ENCODE data around the gene TMEM129.
A peak's percentile ranks its signal among the peaks of the same experiment; 100 is the strongest.

Gene TMEM129

GRCh38 chr4:1744552-1744951, 23.4 kb upstream of the TMEM129 start:
- DNase-seq (ENCODE audit: low spot score), result no peak

DNA sequence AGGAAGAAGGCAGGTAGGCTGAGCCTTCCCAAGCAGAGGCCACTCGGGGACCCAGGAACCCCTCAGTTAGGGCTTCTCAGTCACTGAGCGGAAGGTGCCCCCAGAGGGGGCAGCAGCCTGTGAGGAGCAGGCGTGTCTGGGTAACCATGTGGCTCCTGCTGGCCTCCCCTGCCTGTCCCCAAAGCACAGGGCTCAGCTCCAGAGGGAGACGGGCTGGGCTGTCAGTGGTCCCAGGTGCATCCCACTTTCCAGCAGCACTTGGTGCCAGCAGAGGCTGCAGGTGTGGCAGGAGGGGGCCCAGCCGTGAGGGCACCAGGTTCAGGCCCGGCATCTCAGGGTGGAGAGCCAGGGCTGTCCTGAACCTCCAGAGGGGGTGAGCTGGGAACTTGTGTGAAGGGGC, 22.9 kb upstream of the TMEM129 start:
- no peak for DNase-seq (ENCODE audit: low spot score)

DNA sequence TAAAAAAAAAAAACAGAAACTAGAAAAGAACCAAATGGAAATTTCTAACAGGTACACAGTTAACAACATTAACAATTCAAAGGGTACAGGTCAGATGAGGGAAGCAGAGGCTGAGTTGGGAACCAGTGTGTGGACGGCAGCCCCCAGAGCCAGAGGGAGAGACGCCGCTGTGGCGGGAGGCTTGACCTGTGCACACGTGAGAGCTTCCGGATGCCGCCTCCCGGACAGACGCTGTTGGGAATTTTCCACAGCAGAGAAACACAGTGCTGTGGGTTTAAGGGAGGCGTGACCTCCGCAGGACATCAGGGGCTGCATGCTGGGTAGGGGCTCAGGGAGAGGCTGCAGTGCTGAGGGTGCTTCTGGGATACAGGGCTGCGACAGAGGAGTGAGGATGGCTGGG, 22.4 kb upstream of the TMEM129 start:
- no peak for DNase-seq (ENCODE audit: low spot score)

DNA sequence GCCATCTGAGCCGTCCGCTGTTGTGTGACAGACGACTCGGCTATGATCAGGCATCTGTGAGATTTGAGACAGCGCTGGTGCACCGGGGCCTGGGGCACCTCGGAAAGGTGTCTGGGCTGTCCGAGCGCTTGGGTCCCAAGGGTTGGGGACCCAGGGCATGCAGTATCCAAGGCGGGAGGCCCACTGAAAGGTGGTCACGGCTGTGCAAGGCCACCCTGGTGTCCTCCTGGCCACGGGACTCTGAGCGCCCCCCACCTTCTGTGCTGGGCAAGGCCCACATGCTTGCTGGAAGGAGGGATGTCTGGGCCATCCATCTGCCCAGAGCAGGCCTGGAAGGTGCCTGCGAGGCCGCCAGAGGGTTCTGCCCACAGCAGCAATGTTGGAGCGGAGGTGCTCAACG, 20.1 kb upstream of the TMEM129 start:
- DNase-seq (ENCODE audit: low spot score), result no peak

DNA sequence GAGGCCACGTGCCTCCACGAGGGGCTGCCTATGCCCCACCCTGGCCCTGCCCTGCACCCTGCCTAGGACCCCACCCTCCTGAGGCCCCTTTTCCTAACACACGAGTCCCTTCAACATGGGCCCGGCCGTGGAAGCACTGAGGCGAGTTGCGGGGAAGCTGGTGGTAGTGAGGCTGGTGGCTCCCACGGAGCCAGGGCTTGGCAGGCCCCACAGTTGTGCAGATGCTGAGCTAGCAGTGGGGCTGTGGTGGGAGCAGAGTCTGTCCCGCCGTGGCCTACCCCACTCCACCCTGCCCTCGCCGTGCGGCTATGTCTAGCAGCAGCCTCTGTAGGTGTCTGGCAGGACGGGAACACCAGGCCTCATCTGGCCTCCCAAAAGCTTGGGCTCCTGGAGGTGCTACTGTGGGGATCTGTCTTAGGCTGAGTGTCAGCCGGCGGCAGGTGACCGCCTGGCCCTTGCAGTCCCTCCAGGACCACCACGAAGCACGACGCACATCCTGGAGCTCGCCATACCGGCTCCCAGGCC, 19.0 kb upstream of the TMEM129 start:
- DNase-seq (ENCODE audit: low spot score), result no peak

- DNase-seq (ENCODE audit: low spot score), result no peak
Observed at GRCh38 chr4:1739358-1739757, 18.2 kb upstream of the TMEM129 start.

DNA sequence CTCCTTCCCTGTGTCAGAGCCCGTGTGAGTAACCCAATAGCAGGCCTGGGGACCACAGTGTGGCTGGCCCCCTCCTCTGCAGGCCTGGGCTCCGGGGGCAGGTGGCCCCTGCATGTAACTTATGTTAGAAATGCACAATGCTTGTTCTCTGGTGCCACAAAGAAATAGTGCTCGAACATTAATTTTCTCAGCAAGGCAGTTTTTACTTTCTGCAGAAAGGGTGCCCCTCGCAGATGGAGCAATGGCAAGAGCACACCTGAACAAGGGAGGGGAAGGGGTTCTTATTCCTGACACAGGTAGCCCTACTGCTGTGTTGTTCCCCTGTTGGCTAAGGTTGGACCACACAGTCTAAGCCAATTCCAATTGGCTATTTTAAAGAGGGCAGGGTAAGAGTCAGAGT, 17.3 kb upstream of the TMEM129 start:
- DNase-seq (ENCODE audit: low spot score), result no peak

DNA sequence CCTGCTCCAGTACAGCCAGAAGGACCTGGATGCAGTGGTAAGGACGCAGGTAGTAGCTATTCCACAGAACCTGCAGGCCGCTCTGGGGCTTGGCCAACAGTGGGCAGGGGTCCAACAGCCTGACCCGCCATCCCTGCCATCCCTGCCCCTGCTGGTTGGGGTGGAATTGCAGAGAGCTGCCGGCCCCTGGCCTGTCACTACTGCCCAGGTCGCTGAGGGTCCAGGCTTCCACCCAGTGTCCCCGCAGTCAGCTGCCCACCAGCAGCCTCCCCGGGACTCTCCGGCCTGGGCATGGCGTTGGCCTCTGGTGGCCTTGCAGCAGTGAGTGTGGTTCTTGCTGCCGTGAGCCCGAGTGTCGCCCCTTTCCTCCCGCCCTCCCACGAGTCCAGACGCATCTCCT, 16.5 kb upstream of the TMEM129 start:
- DNase-seq (ENCODE audit: low spot score), result no peak

DNA sequence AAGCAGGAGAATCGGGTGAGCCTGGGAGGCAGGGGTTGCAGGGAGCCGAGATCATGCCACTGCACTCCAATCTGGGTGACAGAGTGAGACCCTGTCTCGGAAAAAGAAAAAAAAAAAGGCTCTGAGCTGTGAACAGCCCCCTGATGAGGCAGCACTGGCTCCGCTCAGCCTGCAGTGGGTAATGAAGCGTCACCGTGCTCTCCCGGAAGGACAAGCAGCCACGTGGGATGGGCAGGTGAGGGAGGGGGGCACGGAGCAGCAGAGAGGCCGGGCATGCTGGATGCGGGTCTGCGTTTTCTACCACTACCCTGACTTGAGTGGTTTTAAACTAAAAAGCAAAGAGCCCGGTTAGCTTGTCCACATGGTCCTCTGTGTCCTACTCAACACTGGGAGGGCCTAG, 15.7 kb upstream of the TMEM129 start:
- DNase-seq (ENCODE audit: low spot score), result no peak

GRCh38 chr4:1735215-1735614, 14.1 kb upstream of the TMEM129 start:
- no peak for DNase-seq (ENCODE audit: low spot score)

DNA sequence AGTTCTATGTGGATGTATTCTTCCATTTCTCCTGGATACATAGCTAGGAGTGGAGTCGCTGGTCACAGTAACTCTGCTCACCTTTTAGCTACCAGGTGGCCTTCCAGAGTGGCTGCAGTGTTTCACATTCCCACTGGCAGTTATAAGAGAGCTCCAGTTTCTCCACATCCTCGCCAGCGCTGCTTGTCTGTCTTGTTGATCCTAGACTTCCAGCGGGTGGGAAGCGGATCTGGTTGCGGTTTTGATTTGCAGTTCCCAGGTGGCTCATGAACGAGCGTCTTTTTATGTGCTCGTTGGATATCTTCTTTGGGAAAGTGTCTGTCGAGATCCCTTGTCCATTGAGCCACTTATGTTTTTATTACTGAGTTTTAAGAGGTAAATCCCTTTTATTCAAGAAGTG, 11.8 kb upstream of the TMEM129 start:
- DNase-seq (ENCODE audit: low spot score), result no peak

DNA sequence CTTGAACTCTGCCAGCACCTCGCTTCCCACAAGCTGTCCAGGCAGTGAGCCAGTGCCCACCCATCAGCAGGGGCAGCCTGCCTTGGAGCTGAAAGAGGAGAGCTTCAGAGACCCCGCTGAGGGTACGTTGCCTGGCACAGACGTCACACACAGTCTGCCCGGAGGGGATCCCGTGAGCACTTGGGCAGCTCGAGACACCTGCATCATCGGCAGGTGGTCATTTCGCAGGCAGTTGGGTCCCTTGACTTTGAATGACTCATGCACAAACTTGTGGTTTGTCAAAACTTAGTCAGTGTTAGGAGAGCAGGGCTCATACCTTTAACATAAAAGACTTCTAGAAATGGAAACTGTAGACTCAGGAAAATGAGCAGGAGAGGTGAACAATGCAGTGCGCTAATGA, 10.1 kb upstream of the TMEM129 start:
- no peak for DNase-seq (ENCODE audit: low spot score)

- DNase-seq (ENCODE audit: low spot score), result no peak
Observed at GRCh38 chr4:1730532-1731135, 9.5 kb upstream of the TMEM129 start.

DNA sequence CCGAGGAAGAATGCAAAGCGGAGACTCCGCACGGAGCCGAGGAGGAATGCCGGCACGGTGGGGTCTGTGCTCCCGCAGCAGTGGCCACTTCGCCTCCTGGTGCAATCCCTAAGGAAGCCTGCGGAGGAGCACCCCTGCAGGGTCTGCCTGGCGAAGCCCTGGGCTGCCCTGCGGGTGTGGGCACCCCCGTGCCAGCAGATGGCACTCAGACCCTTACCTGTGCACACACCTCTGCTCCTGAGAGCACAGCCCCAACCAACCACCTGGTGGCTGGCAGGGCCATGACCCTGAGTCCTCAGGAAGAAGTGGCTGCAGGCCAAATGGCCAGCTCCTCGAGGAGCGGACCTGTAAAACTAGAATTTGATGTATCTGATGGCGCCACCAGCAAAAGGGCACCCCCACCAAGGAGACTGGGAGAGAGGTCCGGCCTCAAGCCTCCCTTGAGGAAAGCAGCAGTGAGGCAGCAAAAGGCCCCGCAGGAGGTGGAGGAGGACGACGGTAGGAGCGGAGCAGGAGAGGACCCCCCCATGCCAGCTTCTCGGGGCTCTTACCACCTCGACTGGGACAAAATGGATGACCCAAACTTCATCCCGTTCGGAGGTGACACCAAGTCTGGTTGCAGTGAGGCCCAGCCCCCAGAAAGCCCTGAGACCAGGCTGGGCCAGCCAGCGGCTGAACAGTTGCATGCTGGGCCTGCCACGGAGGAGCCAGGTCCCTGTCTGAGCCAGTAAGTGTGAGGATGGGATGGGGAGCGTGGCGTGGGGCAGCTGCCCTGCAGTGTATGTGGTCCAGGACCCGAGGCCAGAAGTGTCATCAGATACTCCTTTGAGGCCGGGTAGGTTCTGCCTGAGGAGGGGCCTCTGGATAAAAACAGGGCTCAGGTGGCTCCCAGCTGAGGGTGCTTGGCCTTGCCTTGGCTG, 7.2 kb upstream of the TMEM129 start:
- no peak for DNase-seq (ENCODE audit: low spot score)

DNA sequence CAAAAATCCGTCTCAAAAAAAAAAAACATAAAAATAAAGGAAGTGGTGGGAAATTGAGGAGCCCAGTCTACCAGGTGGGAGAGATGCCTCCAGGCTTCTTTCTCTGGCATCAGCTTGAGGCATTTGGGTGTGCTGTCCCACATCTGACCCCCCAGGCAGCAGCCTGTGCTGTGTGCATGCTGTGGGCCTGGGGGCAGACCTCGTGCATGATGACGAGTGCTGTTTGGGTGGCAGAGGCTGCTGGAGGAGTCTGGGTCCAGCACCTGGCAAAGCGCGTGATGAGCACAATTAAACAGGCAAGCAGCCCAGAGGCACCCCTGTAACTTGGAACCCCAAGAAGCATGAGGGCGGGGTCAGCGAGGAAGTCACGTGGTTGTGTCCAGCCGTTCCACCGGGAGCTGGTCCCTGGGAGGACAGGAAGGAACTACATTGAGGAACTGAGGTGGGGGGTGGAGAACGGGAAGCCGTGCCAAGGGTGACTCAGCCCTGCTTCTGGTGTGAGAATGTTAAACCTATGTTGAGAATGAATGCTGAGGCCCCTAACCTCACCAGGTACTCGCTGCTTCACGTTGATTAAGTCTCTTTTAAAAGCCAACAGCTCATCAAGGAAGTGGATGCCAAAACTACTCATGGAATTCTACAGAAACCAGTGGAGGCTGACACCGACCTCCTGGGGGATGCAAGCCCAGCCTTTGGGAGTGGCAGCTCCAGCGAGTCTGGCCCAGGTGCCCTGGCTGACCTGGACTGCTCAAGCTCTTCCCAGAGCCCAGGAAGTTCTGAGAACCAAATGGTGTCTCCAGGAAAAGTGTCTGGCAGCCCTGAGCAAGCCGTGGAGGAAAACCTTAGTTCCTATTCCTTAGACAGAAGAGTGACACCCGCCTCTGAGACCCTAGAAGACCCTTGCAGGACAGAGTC, 6.3 kb upstream of the TMEM129 start:
- no peak for DNase-seq (ENCODE audit: low spot score)

- DNase-seq (ENCODE audit: low spot score), result peak; percentile 93
Observed at GRCh38 chr4:1726146-1726934, 5.2 kb upstream of the TMEM129 start.

DNA sequence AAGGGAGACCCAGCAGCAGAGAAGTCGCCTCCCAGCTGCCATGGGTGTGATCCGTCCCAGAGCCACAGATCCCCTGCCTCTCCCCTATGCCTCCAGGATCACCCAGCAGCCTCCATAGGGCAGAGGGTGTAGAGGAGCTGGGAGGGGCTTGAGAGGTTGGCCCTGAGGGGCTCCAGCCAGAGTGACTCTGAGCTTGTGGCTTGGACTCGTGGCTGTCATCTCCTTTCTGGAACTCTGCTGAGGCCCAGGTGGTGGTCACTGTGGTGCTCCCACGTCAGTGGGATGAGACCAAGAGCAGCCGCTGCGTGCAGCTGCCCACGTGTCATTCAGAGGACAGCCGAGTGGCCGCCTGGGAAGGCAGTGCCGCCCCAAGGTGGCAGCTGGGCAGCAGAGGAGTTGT, 4.4 kb upstream of the TMEM129 start:
- DNase-seq (ENCODE audit: low spot score), result peak; percentile 41

DNA sequence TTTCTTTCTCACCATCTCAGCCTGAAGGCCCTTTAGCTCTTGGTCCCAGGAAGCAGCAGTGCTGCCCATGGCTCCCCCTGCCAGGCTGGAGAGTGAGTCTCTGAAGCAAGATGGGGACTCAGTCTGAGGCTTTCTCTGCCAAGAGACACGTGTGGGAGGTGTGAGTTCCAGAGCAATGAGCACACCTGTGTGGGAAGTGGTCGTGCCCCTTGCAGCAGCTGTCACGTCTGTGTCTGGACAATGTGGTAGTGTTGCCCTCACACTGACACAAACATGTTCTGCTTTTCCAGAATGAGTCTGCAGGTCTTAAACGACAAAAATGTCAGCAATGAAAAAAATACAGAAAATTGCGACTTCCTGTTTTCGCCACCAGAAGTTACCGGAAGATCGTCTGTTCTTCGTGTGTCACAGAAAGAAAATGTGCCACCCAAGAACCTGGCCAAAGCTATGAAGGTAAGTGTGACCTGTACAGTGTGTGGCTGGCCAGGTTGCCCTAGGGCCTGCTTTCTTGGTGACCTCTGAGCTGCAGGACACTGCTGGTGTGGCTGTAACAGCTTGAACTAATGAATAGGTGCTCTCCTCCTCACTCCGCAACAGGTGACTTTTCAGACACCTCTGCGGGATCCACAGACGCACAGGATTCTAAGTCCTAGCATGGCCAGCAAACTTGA, 2.1 kb upstream of the TMEM129 start:
- no peak for DNase-seq (ENCODE audit: low spot score)

DNA sequence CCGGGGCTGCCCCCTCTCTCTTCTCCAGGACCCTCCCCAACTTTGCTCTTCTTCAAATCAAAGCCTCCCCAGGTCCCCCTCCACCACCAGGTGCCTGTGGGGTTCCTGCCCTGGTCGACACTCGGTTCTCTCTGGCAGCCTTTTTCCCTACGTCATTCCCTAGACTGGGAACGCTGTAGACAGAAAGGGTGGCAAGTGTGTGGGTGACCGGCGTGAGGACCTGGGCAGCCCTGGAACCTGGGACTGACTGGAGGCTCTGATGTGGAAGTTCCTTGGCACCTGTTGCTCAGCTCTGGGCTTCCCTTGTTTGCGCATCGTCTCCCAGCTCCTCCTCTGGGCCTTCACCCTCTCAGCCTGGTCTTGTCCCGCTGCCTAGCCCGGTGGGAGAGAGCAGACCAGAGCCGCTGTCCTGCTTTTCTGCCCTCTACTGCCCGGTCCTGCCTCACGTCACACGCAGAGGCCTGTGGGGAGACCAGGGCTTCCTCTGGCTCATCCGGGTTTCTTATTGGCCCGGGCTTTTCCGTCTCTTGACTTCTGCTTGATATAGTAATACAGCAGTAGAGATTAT, 1.5 kb upstream of the TMEM129 start:
- DNase-seq (ENCODE audit: low spot score), result no peak

GRCh38 chr4:1721666-1722550, 785 bp upstream of the TMEM129 start:
- DNase-seq (ENCODE audit: low spot score), result no peak
